Measurements from ENCODE around the gene QKI. TPM values are rescaled to one million over a fixed set of nuclear protein-coding genes. Genes with fewer than 3 reads are reported as not detected.

The QKI gene
- total and polyA plus RNA-seq, 10 of the 15 experiments (the other 5 are each of a cell fraction or from before 2014, with no cell fraction given), result 4.7 to 72.5 (median 38.9) TPM

DNA sequence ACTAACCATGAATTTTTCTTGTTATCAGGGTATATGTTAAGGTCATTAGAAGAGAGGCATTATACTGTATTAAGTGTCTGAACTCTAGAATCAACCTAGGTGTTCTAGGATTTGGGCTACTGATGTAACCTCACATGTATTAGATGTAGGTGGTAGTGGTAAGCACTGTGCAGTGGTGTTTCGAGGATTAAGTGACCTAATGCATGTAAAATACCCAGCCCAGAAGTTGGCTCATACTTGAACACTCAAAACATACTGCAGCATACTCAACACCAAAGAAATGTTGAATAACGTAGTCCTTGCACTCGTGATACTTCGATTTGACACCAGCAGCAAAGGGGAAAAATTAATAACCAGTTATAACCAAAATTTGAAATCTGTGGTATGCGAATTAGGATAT, 48.7 kb downstream of the QKI start:
- Histone ChIP-seq H4K20me1 (ENCODE audit: control insufficient read depth, insufficient read depth) (no peaks in the 10 kb centered on the region), H3K9me3 (replicated peaks; ENCODE audit: control insufficient read depth, insufficient read depth, low read length) (peaks cover 2% of the 10 kb centered on the region; the same call in 2 of the 3 replicates), H3K27me3 (replicated peaks in 1 of 2; ENCODE audit: control insufficient read depth in 2 of 2, insufficient read depth in 2 of 2, low read length in 1 of 2) (no peaks in the 10 kb centered on the region), H3K27ac (ENCODE audit: control insufficient read depth, insufficient read depth) (no peak overlapping the region), H3K9ac (ENCODE audit: control insufficient read depth, insufficient read depth, low read length) (no peak overlapping the region), H2AFZ (ENCODE audit: control insufficient read depth, low read depth, low read length) (no peak overlapping the region), H3K4me3 (no peak overlapping the region), H3K36me3 (ENCODE audit: control insufficient read depth in 2 of 2, insufficient read depth in 2 of 2, low read length in 1 of 2) (peaks cover 0 to 10% of the 10 kb centered on the region in 2 experiments; a peak in 3 of 4 replicates), H3K4me2 (ENCODE audit: control insufficient read depth, insufficient read depth) (no peak overlapping the region), H3K79me2 (ENCODE audit: control insufficient read depth, insufficient read depth, low read length) (peaks cover 50% of the 10 kb centered on the region), H3K4me1 (ENCODE audit: control insufficient read depth, insufficient read depth, low read length) (peaks cover 17% of the 10 kb centered on the region)
- DNase-seq (ENCODE audit: low read depth, low spot score), result no peak
- peak; percentile 38 for FAIRE-seq
- TF ChIP-seq RBBP5 (conservative IDR thresholded peaks at IDR 0.05) (no peak), ZNF24 (IDR thresholded peaks at IDR 0.05) (no peak), CEBPB (IDR thresholded peaks at IDR 0.05; ENCODE audit: borderline replicate concordance in 1 of 2, low read depth in 2 of 2, low read length in 2 of 2) (no peak), ZNF384 (IDR thresholded peaks at IDR 0.05; ENCODE audit: borderline replicate concordance, low read depth, low read length) (no peak), BRCA1 (IDR thresholded peaks at IDR 0.05; ENCODE audit: low read depth, low read length) (no peak), NFIC (IDR thresholded peaks at IDR 0.05; ENCODE audit: low read depth, low read length) (no peak)
- no peak for ATAC-seq
- in situ Hi-C loops (cut with MboI), result no loop called here
- WGBS (ENCODE audit: insufficient coverage, insufficient replicate concordance, low lambda C conversion rate, missing lambda C conversion rate), result 100% methylated on average over 5 of the region's 5 CpGs
- intact Hi-C loops (cut with micrococcal nuclease; ENCODE audit: unreplicated experiment), result no loop called here
- no TSS peak for BruUV-seq (replicated peaks)
- ChIA-PET SMC1A (ENCODE audit: uncharacterized antibody, unreplicated experiment) (no interaction called here), POLR2A (no interaction called here), CTCF (no interaction called here), RAD21 (ENCODE audit: unreplicated experiment) (no interaction called here)

DNA sequence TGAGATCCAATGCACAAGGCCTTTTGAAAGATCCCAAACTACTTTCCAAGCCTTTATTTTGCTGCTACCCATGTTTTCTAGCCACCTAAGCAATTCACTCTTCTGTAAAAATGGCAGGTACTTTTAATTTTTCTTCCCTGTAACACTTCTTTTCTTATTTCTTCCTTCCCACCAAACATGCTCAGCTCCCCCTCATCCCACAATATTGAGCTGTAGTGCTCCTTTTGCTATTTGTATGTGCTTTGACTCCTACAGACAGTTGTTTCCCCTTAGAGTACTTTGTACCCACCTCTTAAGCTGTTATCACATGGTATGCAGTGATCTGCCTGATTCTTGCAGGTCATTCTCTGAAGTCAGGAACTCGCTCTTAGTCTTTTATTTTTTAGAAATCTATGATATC, 49.3 kb downstream of the QKI start:
- H3K9ac ChIP-seq (ENCODE audit: control insufficient read depth, insufficient read depth, low read length), result no peak overlapping the region

More for the DNA sequence above, 49.3 kb downstream of the QKI start:
- in situ Hi-C loops (cut with MboI) (no loop called here), intact Hi-C loops (cut with micrococcal nuclease; ENCODE audit: unreplicated experiment) (no loop called here)
- ATAC-seq, result no peak
- Histone ChIP-seq H4K20me1 (ENCODE audit: control insufficient read depth, insufficient read depth) (no peaks in the 10 kb centered on the region), H3K4me1 (ENCODE audit: control insufficient read depth, insufficient read depth, low read length) (peaks cover 15% of the 10 kb centered on the region), H3K27ac (ENCODE audit: control insufficient read depth, insufficient read depth) (no peak overlapping the region), H2AFZ (ENCODE audit: control insufficient read depth, low read depth, low read length) (no peak overlapping the region), H3K4me2 (ENCODE audit: control insufficient read depth, insufficient read depth) (no peak overlapping the region), H3K36me3 (ENCODE audit: control insufficient read depth in 2 of 2, insufficient read depth in 2 of 2, low read length in 1 of 2) (peaks cover 0 to 10% of the 10 kb centered on the region in 2 experiments; a peak in 3 of 4 replicates), H3K79me2 (ENCODE audit: control insufficient read depth, insufficient read depth, low read length) (peaks cover 50% of the 10 kb centered on the region), H3K9me3 (replicated peaks; ENCODE audit: control insufficient read depth, insufficient read depth, low read length) (peaks cover 2% of the 10 kb centered on the region; the same call in 2 of the 3 replicates), H3K4me3 (no peak overlapping the region), H3K27me3 (replicated peaks in 1 of 2; ENCODE audit: control insufficient read depth in 2 of 2, insufficient read depth in 2 of 2, low read length in 1 of 2) (no peaks in the 10 kb centered on the region)
- SMC1A ChIA-PET (ENCODE audit: uncharacterized antibody, unreplicated experiment), result interaction anchor here (0.9 kb wide), 1 partner anchor 34 kb away, joined by 3 read pairs; no protein-coding TSS in a partner anchor
- no TSS peak for BruUV-seq (replicated peaks)
- TF ChIP-seq NFXL1 (IDR thresholded peaks at IDR 0.05; ENCODE audit: borderline replicate concordance), result no peak
- RAD21 ChIA-PET (ENCODE audit: unreplicated experiment), result no interaction called here
- 94% methylated on average over 1 of the region's 1 CpG for WGBS (ENCODE audit: insufficient coverage, insufficient replicate concordance, low lambda C conversion rate, missing lambda C conversion rate)
- no peak for DNase-seq (ENCODE audit: low read depth, low spot score)
- POLR2A ChIA-PET, result no interaction called here
- CTCF ChIA-PET, result interaction anchor here (2.0 kb wide), 1 partner anchor 15 kb away, joined by 5 read pairs; no protein-coding TSS in a partner anchor
- no peak for FAIRE-seq
